SJSA1 (cell line): ENCODE measurements around the gene PVR. TPM values are rescaled to one million over a fixed set of nuclear protein-coding genes. Genes with fewer than 3 reads are reported as not detected.

Experiments used
- DNase-seq, 2 experiments: peaks; one replicate each; pipeline ENCODE4 v3.0.0-alpha.2; 2015 to 2020; ENCODE audit warnings: low spot score in 2 of 2, low read depth in 1 of 2
- H3K27ac ChIP-seq: fragments of 250-450 bp; sonication (Bioruptor Pico); 2 replicates; pipeline ENCODE4 v1.5.1; 2020; ENCODE audit warnings: mild to moderate bottlenecking, moderate library complexity
- H3K27me3 ChIP-seq: fragments of 250-450 bp; sonication (Bioruptor Pico); replicated peaks from 2 replicates; pipeline ENCODE4 v1.5.1; 2020; ENCODE audit warnings: mild to moderate bottlenecking, moderate library complexity
- H3K36me3 ChIP-seq: fragments of 250-450 bp; sonication (Bioruptor Pico); 2 replicates; pipeline ENCODE4 v1.5.1; 2020; ENCODE audit warnings: mild to moderate bottlenecking
- H3K4me1 ChIP-seq: fragments of 250-450 bp; sonication (Bioruptor Pico); replicated peaks from 2 replicates; pipeline ENCODE4 v1.6.1; 2021; ENCODE audit warnings: mild to moderate bottlenecking
- H3K4me3 ChIP-seq: fragments of 250-450 bp; sonication (Bioruptor Pico); 2 replicates; pipeline ENCODE4 v1.5.1; 2020; ENCODE audit warnings: mild to moderate bottlenecking
- H3K9me3 ChIP-seq: fragments of 250-450 bp; sonication (Bioruptor Pico); replicated peaks from 2 replicates; pipeline ENCODE4 v1.5.1; 2020; ENCODE audit warnings: mild to moderate bottlenecking
- total RNA-seq: library from RNA; depleted of rRNA; stranded (reverse); fragments of >200 nt; shearing (Covaris generic); gene quantifications from 2 replicates; pipeline ENCODE4 v1.2.3, GENCODE V29; 2014; rRNA removed

PVR gene, protein sequence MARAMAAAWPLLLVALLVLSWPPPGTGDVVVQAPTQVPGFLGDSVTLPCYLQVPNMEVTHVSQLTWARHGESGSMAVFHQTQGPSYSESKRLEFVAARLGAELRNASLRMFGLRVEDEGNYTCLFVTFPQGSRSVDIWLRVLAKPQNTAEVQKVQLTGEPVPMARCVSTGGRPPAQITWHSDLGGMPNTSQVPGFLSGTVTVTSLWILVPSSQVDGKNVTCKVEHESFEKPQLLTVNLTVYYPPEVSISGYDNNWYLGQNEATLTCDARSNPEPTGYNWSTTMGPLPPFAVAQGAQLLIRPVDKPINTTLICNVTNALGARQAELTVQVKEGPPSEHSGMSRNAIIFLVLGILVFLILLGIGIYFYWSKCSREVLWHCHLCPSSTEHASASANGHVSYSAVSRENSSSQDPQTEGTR
- 101 and 182 TPM in 2 replicates for total RNA-seq

GRCh38 chr19:44643605-44644401 is at the start of gene PVR:
Gene PVR (plus strand): TSS chr19:44643910. CDS start chr19:44644097, 187 bp downstream.
- peak; percentile 94 to 95 for DNase-seq
- no peaks in the 10 kb centered on the region for H3K27me3 ChIP-seq
- peaks cover 27% of the 10 kb centered on the region for H3K36me3 ChIP-seq
- H3K4me3 ChIP-seq, result peak within 1 kb of the TSS; percentile 62
- no peaks in the 10 kb centered on the region for H3K9me3 ChIP-seq
- peaks cover 28% of the 10 kb centered on the region for H3K4me1 ChIP-seq
- H3K27ac ChIP-seq, result peak within 1 kb of the TSS; percentile 73

DNA sequence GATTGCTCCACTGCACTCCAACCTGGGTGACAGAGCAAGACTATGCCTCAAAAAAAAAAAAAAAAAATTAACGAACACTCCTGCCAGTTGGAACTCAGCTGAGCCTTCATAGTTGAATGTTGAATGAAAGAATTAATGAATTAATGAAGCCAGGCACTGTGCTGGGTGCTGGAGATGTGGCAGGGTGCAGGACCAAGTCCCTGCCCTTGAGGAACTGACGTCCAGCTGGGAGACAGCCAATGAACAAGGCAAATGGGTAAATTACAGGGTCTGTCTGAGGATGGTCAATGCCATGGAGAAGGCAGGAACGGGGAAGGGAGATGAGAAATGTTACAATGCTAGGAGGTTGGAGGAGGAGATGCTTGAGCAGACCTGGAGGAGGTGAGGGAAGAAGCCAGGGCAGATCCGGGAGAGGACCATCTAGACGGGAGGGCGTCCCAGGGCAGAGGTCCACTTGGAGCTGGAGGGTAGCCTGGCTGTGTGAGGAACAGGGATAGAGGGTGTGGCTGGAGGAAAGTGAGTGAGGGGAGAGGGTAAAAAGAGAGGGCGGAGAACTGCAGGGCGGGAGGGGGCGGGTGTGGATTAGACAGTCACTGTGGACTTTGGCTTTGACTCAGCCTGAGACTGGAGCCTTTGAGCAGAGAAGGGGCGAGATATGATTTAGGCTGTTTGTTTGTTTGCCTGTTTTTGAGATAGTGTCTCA is 47.1 kb upstream of the PVR start:
- DNase-seq, result no peak
- H3K27ac ChIP-seq, result no peak overlapping the region
- no peaks in the 10 kb centered on the region for H3K36me3 ChIP-seq
- no peak overlapping the region for H3K4me3 ChIP-seq
- H3K9me3 ChIP-seq, result 0 out of 2 replicates have a peak, but pooled peaks cover 3% of the 10 kb centered on the region
- no peaks in the 10 kb centered on the region for H3K27me3 ChIP-seq
- H3K4me1 ChIP-seq, result peaks cover 11% of the 10 kb centered on the region

DNA sequence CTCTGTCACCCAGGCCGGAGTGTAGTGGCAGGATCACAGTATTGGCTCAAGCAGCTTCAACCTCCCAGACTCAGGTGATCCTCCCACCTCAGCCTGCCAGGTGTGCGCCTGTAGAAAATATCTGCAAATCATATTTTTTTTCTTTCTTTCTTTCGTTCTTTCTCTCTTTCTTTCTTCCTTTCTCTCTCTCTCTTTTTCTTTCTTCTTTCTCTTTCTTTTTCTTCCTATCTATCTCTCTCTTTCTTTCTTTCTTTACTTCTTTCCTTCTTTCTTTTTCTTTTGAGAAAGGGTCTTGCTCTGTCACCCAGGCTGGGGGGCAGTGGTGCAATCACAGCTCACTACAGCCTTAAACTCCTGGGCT is 46.6 kb upstream of the PVR start:
- Histone ChIP-seq H3K4me1 (peaks cover 13% of the 10 kb centered on the region), H3K9me3 (0 out of 2 replicates have a peak, but pooled peaks cover 3% of the 10 kb centered on the region), H3K27me3 (no peaks in the 10 kb centered on the region), H3K4me3 (no peak overlapping the region), H3K27ac (no peak overlapping the region), H3K36me3 (no peaks in the 10 kb centered on the region)
- DNase-seq, result no peak

- Histone ChIP-seq H3K4me1 (peaks cover 24% of the 10 kb centered on the region), H3K27me3 (no peaks in the 10 kb centered on the region), H3K36me3 (no peaks in the 10 kb centered on the region), H3K4me3 (no peak overlapping the region), H3K27ac (no peak overlapping the region), H3K9me3 (0 out of 2 replicates have a peak, but pooled peaks cover 3% of the 10 kb centered on the region)
- no peak for DNase-seq
Observed at GRCh38 chr19:44598355-44598754, 45.4 kb upstream of the PVR start.

DNA sequence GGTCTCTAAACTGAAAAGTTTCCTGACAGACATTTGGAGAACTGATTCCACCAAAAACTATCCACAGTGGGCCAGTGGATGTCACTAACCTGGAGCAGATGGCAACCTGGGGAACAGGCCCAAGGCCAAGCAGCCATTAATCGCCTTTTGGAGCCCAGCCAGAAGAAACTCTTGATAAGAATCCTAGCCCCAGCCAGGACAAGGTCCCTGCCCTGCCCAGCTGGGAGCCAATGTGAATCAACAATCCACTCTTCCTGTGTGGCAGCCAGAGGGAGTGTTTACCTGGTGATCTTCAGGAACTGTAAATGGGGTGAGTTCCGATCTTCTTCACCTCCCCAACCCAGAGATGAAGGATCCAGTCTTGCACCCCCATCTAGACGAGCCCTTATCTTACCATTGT is 44.8 kb upstream of the PVR start:
- Histone ChIP-seq H3K27me3 (no peaks in the 10 kb centered on the region), H3K4me3 (no peak overlapping the region), H3K4me1 (peaks cover 29% of the 10 kb centered on the region), H3K9me3 (0 out of 2 replicates have a peak, but pooled peaks cover 3% of the 10 kb centered on the region), H3K36me3 (no peaks in the 10 kb centered on the region), H3K27ac (no peak overlapping the region)
- no peak for DNase-seq

- H3K36me3 ChIP-seq, result no peaks in the 10 kb centered on the region
- H3K9me3 ChIP-seq, result 0 out of 2 replicates have a peak, but pooled peaks cover 3% of the 10 kb centered on the region
- H3K27me3 ChIP-seq, result no peaks in the 10 kb centered on the region
- H3K27ac ChIP-seq, result peak overlapping the region; percentile 29
- peaks cover 37% of the 10 kb centered on the region for H3K4me1 ChIP-seq
- no peak overlapping the region for H3K4me3 ChIP-seq
- DNase-seq, result no peak
Observed at GRCh38 chr19:44600466-44600865, 43.2 kb upstream of the PVR start.

DNA sequence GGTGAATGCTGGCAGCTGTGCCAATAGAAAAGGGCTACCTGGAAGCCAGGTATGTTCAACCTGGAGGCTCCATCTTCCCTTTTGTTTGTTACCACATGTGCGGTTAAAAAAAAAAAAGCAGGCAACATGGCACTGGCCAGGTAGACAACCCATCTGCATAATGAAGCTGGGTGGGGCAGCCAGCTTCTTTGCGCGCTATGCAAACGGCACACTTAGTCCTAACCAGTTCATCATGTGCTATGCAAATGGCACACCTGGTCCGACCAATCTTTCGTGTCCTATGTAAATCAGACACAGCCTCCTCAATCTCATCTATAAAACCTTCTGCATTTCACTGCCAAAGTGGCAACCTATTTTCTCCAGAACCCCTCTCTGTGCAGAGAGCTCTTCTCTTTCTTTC is 41.6 kb upstream of the PVR start:
- peaks cover 48% of the 10 kb centered on the region for H3K4me1 ChIP-seq
- no peaks in the 10 kb centered on the region for H3K36me3 ChIP-seq
- H3K27me3 ChIP-seq, result no peaks in the 10 kb centered on the region
- H3K27ac ChIP-seq, result no peak overlapping the region
- DNase-seq, result no peak
- 0 out of 2 replicates have a peak, but pooled peaks cover 5% of the 10 kb centered on the region for H3K9me3 ChIP-seq
- no peak overlapping the region for H3K4me3 ChIP-seq

DNA sequence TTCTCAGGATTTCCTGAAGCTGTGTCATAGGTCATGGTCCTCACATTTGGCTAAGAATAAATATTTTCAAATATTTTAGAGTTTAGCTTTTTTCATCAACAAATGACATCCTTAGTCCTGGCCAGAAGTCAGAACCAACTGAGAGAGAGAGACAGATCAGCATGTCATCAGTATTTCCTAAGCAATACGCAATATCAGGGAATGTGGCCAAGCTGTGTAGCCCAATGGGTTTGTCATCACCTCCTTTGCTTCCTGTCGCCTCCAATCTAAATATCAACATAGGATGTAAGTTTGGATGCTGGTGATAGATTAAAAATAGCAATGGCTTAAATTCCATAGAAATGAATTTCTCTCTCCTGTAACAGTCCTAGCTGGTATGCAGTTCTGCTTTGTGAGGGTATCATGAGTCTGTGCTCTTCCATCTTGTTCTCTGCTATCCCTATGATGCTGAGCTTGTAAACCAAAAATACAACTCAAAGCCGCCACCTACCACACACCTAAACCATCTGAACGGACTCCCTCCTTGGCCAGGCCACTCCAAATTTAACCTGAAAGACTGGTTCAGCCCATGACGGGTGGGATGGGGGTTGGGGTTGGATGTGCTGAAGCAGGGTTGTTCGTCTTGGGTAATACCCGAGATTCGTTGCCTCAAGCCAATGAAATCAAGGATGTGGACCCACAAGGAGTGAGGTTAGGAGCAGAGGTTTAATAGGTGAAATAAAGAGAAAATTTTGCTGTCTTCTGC is 40.3 kb upstream of the PVR start:
- no peak overlapping the region for H3K4me3 ChIP-seq
- peak; percentile 66 to 69 for DNase-seq
- peak overlapping the region; percentile 66 for H3K27ac ChIP-seq
- H3K36me3 ChIP-seq, result no peaks in the 10 kb centered on the region
- H3K4me1 ChIP-seq, result peaks cover 61% of the 10 kb centered on the region
- 0 out of 2 replicates have a peak, but pooled peaks cover 3% of the 10 kb centered on the region for H3K9me3 ChIP-seq
- no peaks in the 10 kb centered on the region for H3K27me3 ChIP-seq

DNA sequence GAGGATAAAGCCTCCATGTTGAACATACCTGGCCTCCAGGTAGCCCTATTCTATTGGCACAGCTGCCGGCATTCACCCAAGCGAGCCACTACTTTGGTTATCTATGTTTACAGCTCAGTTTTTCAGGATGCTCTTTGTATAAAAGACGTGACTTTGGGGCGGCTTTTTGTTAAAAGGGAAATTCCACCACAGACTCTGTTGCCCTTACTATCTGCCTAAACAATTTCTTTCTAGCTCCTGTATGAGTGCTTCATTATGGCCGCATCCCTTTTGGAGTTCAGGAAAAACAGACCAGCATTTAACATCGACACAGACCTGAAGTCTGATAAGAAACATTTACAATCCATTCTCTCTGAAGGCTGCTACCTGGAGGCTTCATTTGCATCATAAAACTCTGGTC is 39.5 kb upstream of the PVR start:
- H3K27me3 ChIP-seq, result no peaks in the 10 kb centered on the region
- H3K4me1 ChIP-seq, result peaks cover 69% of the 10 kb centered on the region
- H3K36me3 ChIP-seq, result no peaks in the 10 kb centered on the region
- H3K9me3 ChIP-seq, result 0 out of 2 replicates have a peak, but pooled peaks cover 2% of the 10 kb centered on the region
- no peak for DNase-seq
- H3K27ac ChIP-seq, result no peak overlapping the region
- H3K4me3 ChIP-seq, result no peak overlapping the region

- Histone ChIP-seq H3K4me3 (no peak overlapping the region), H3K27ac (no peak overlapping the region), H3K4me1 (peaks cover 71% of the 10 kb centered on the region), H3K27me3 (no peaks in the 10 kb centered on the region), H3K36me3 (no peaks in the 10 kb centered on the region), H3K9me3 (0 out of 2 replicates have a peak, but pooled peaks cover 2% of the 10 kb centered on the region)
- no peak for DNase-seq
Observed at GRCh38 chr19:44605547-44605946, 38.2 kb upstream of the PVR start.

- H3K4me1 ChIP-seq, result peaks cover 65% of the 10 kb centered on the region
- H3K27me3 ChIP-seq, result no peaks in the 10 kb centered on the region
- no peaks in the 10 kb centered on the region for H3K36me3 ChIP-seq
- H3K27ac ChIP-seq, result peak overlapping the region; percentile 9; the same call in 1 of the 2 replicates
- DNase-seq, result peak in 1 of 2 experiments; percentile 46
- H3K4me3 ChIP-seq, result no peak overlapping the region
- H3K9me3 ChIP-seq, result 0 out of 2 replicates have a peak, but pooled peaks cover 2% of the 10 kb centered on the region
Observed at GRCh38 chr19:44607049-44607448, 36.7 kb upstream of the PVR start.

DNA sequence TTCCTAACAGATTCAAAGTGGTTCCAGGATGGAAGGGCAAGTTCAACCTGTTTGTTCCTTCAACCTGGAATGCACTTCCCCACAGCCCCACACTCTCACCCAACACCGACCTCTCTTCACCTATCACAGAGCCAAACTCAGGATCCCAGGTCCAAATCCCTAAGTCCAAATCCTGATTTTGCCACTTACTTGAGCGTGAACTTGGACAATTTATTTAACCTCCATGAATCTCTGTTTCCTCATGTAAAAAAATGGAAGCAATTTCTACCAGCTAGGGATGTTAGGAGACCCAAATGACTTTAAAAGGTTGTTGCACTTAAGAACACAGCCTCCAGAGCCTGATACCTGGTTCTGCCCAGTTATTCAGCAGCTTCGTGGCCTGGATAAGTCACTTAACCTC is 35.8 kb upstream of the PVR start:
- H3K4me1 ChIP-seq, result peaks cover 58% of the 10 kb centered on the region
- H3K4me3 ChIP-seq, result no peak overlapping the region
- no peaks in the 10 kb centered on the region for H3K36me3 ChIP-seq
- peak overlapping the region; percentile 20; the same call in 1 of the 2 replicates for H3K27ac ChIP-seq
- DNase-seq, result no peak
- no peaks in the 10 kb centered on the region for H3K27me3 ChIP-seq
- 0 out of 2 replicates have a peak, but pooled peaks cover 2% of the 10 kb centered on the region for H3K9me3 ChIP-seq

- Histone ChIP-seq H3K27me3 (no peaks in the 10 kb centered on the region), H3K4me3 (no peak overlapping the region), H3K4me1 (peaks cover 53% of the 10 kb centered on the region), H3K27ac (peak overlapping the region; percentile 20; the same call in 1 of the 2 replicates), H3K36me3 (no peaks in the 10 kb centered on the region), H3K9me3 (0 out of 2 replicates have a peak, but pooled peaks cover 2% of the 10 kb centered on the region)
- no peak for DNase-seq
Observed at GRCh38 chr19:44608391-44608821, 35.3 kb upstream of the PVR start.
